ENCODE results near the gene FAM53A. TPM values are rescaled to one million over a fixed set of nuclear protein-coding genes. Genes with fewer than 3 reads are reported as not detected.

FAM53A gene
- total and polyA plus RNA-seq, 8 donors: 1.5 to 4.3 (median 2.3) TPM

DNA sequence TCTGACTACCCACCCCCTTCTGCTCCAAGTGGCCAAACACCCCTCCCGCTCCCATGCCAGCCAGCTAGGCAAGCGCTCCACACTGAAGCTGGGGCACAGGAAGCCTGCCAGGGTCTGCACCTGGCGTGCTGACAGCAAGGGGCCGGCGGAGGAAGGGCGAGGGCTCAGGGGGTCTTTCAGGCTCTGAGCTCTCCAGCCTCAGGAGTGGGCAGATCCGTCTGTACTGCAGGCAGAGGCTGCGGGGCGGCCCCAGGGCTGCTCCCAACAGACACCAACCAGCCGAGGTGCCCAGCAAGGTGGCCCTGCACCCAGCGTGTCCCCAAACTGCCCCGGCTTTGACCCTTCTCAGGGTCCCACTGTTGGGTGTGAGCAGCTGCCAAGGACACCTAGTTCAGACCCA, 14.8 kb downstream of the FAM53A start:
- no peak overlapping the region for H3K4me3 ChIP-seq
- TF ChIP-seq, protein P1, sequence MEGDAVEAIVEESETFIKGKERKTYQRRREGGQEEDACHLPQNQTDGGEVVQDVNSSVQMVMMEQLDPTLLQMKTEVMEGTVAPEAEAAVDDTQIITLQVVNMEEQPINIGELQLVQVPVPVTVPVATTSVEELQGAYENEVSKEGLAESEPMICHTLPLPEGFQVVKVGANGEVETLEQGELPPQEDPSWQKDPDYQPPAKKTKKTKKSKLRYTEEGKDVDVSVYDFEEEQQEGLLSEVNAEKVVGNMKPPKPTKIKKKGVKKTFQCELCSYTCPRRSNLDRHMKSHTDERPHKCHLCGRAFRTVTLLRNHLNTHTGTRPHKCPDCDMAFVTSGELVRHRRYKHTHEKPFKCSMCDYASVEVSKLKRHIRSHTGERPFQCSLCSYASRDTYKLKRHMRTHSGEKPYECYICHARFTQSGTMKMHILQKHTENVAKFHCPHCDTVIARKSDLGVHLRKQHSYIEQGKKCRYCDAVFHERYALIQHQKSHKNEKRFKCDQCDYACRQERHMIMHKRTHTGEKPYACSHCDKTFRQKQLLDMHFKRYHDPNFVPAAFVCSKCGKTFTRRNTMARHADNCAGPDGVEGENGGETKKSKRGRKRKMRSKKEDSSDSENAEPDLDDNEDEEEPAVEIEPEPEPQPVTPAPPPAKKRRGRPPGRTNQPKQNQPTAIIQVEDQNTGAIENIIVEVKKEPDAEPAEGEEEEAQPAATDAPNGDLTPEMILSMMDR (IDR thresholded peaks at IDR 0.05): no peak
- intact Hi-C loops (cut with DNase I): no loop called here
- H3K27ac ChIP-seq: no peak overlapping the region
- no peak for DNase-seq
- no peaks in the 10 kb centered on the region for H3K27me3 ChIP-seq
- ATAC-seq: no peak
- no peaks in the 10 kb centered on the region for H3K4me1 ChIP-seq
- no peaks in the 10 kb centered on the region for H3K36me3 ChIP-seq
- no peaks in the 10 kb centered on the region for H3K9me3 ChIP-seq

- Histone ChIP-seq H3K27me3 (no peaks in the 10 kb centered on the region), H3K4me3 (no peak overlapping the region), H3K4me1 (no peaks in the 10 kb centered on the region), H3K9me3 (no peaks in the 10 kb centered on the region), H3K27ac (no peak overlapping the region), H3K36me3 (no peaks in the 10 kb centered on the region)
- TF ChIP-seq, protein P1 (IDR thresholded peaks at IDR 0.05): no peak
- no peak for ATAC-seq
- intact Hi-C loops (cut with DNase I): no loop called here
- no peak for DNase-seq
These were observed 15.6 kb downstream of the FAM53A start for GRCh38 chr4:1668488-1668840.

DNA sequence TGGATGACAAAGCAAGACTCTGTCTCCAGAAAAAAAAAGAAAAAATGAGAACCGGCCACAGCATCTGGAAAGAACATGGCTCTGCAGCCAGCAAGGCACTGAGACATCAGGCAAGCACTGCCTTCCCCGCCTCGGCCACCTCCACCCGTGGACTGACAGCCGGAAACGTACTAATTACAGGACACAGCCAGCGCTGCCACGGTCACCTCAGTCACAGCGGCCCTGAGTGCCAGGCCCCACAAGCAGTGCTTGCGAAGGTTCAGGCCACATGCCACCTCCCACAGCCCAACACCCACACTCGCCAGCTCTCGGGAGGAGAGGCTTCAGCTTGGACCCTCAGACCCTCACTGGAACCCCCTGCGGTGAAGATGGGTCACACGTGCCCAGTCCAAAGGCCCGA, 16.8 kb downstream of the FAM53A start:
- DNase-seq (no peak), ATAC-seq (no peak)
- Histone ChIP-seq H3K27me3 (no peaks in the 10 kb centered on the region), H3K27ac (no peak overlapping the region), H3K9me3 (no peaks in the 10 kb centered on the region), H3K4me3 (no peak overlapping the region), H3K4me1 (no peaks in the 10 kb centered on the region), H3K36me3 (no peaks in the 10 kb centered on the region)
- TF ChIP-seq, protein P1 (IDR thresholded peaks at IDR 0.05): no peak
- intact Hi-C loops (cut with DNase I): no loop called here

DNA sequence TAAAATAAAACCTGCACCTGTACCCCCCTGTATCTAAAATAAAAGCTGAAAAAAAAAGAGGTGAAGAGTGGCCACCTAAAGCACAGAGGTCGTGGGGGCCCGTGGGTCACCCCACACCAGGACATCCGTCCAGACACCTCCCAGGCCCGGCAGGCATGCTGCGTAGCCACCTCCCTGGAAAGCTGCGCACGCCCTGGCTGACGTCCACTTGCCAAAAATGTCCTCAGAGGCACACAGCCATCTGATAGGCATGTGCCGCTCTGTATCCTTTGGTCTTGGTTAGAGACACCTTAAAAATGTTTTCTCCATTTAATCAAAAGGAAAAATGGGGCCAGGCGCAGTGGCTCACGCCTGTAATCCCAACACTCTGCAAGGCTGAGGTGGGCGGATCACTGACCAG, 17.7 kb downstream of the FAM53A start:
- Histone ChIP-seq H3K4me3 (no peak overlapping the region), H3K36me3 (no peaks in the 10 kb centered on the region), H3K27me3 (no peaks in the 10 kb centered on the region), H3K4me1 (no peaks in the 10 kb centered on the region), H3K27ac (no peak overlapping the region), H3K9me3 (no peaks in the 10 kb centered on the region)
- no peak for ATAC-seq
- TF ChIP-seq, protein P1 (IDR thresholded peaks at IDR 0.05): no peak
- intact Hi-C loops (cut with DNase I): no loop called here
- no peak for DNase-seq

DNA sequence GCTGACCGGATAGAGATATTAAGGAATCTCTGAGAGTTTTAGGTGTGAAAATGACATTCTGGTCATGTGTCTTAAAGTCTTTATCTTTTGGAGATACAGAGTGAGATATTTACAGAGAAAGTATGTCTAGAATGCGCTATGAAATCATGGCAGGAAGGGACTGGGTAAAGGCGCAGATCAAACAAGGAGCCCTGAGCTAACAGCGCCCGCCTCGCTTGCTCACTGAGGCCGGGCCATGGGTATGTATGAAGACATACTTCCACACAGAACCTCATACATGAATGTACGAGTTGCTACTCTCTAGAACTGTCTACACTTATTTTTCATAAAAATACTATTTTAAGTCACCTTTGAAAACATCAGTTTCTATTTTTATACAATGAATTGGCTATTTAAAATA, 20.0 kb downstream of the FAM53A start:
- DNase-seq: no peak
- Histone ChIP-seq H3K27me3 (no peaks in the 10 kb centered on the region), H3K4me3 (no peak overlapping the region), H3K27ac (no peak overlapping the region), H3K4me1 (no peaks in the 10 kb centered on the region), H3K9me3 (no peaks in the 10 kb centered on the region), H3K36me3 (no peaks in the 10 kb centered on the region)
- intact Hi-C loops (cut with DNase I): no loop called here
- TF ChIP-seq, protein P1 (IDR thresholded peaks at IDR 0.05): no peak
- ATAC-seq: no peak

All from left lung (tissue), 10 donors.